SU-DHL-6 (cell line): Measurements from ENCODE around the gene CRTC3.

Experiments used
- EZH2phosphoT487 ChIP-seq: fragments of 200-600 bp; sonication (generic), shearing (Covaris generic); conservative IDR thresholded peaks from 2 replicates; pipeline ENCODE4 v1.6.1; 2018; ENCODE audit warnings: mild to moderate bottlenecking, antibody characterized with exemption, low read length, moderate library complexity, mixed read lengths
- TF ChIP-seq, protein P1 (sequence below): fragments of 200-600 bp; sonication (generic); IDR thresholded peaks from one replicate; pipeline ENCODE4 v1.5.1; 2017; ENCODE audit warnings: antibody characterized with exemption, mild to moderate bottlenecking, low read length, moderate library complexity; ENCODE audit not compliant: insufficient read depth, poor library complexity, severe bottlenecking

DNA sequence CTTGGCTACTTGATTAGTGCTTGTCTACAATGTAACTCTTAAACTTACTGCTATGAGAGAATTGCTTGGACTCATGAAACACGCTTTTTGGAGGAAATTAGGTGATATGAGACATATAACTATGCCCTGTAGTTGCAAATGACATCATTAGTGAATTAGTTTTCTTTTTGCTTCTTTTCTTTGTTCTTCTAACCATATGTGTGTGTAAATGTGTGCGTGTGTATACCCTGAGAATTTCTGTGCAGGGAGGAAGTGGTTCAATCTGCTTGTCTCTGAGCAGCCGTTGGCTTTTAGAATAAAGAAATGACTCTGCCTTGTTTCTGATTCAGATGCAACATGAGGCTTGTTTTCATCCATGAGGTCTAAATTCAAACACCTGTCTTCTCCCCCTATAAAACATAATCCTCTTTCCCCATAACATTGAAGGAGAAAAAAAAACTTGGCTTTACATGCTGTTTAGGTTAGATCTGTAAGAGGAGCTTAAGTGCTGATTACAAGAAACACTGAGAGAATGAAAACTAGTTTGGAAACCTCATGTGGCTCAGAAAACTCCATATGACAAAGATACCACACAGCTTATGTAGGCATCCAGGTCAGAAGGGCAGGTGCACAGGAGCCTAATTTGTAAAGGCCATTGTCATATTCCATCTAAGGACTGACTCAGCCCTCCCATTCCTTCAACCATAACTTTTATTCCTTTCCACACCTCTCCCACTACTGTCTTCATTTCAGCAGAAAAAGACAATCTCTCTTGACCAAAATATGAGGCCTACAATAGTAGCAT lies 156.9 kb downstream of the CRTC3 start:
- TF ChIP-seq, protein P1, sequence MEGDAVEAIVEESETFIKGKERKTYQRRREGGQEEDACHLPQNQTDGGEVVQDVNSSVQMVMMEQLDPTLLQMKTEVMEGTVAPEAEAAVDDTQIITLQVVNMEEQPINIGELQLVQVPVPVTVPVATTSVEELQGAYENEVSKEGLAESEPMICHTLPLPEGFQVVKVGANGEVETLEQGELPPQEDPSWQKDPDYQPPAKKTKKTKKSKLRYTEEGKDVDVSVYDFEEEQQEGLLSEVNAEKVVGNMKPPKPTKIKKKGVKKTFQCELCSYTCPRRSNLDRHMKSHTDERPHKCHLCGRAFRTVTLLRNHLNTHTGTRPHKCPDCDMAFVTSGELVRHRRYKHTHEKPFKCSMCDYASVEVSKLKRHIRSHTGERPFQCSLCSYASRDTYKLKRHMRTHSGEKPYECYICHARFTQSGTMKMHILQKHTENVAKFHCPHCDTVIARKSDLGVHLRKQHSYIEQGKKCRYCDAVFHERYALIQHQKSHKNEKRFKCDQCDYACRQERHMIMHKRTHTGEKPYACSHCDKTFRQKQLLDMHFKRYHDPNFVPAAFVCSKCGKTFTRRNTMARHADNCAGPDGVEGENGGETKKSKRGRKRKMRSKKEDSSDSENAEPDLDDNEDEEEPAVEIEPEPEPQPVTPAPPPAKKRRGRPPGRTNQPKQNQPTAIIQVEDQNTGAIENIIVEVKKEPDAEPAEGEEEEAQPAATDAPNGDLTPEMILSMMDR: no peak
- no peak for TF ChIP-seq EZH2phosphoT487
